Measurements from ENCODE around the gene OVOL2.

GRCh38 chr20:18103497-18103896, 45.8 kb upstream of the OVOL2 start:
- no peak for TF ChIP-seq POLR2A (IDR thresholded peaks at IDR 0.05)
- TF ChIP-seq CTCF (IDR thresholded peaks at IDR 0.05 in 8 of 11, conservative IDR thresholded peaks at IDR 0.05 in 3 of 11) = no peak
- no peak for TF ChIP-seq POLR2AphosphoS5 (IDR thresholded peaks at IDR 0.05)

Measured in spleen (tissue), 7 donors.